GM23248 (cell line): ENCODE measurements around the gene ZSWIM6.

Experiments used
- EZH2 ChIP-seq: fragments of 200-600 bp; sonication (generic); IDR thresholded peaks from 2 replicates; pipeline ENCODE4 v1.6.1; 2018; ENCODE audit warnings: antibody characterized with exemption, mild to moderate bottlenecking; ENCODE audit not compliant: insufficient read depth, poor library complexity, severe bottlenecking
- EZH2phosphoT487 ChIP-seq: fragments of 200-600 bp; sonication (generic); IDR thresholded peaks from 2 replicates; pipeline ENCODE4 v1.6.1; 2018; ENCODE audit warnings: antibody characterized with exemption, moderate library complexity, mild to moderate bottlenecking, low read depth; ENCODE audit not compliant: insufficient read depth

DNA sequence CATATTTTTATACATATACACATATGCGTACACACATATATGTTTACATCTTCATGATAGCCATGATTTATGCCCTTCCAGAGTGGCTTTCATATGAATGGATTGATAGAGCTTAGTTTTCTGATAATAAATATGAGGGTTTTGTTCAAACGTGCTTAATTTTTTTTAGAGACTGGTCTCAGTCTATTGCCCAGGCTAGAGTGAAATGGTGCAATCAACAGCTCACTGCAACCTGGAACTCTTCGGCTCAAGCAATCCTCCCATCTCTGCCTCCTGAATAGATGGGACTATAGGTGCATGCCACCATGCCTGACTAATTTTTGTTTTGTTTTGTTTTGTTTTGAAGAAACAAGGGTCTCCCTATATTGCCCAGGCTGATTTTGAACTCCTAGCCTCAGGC, 48.6 kb upstream of the ZSWIM6 start:
- no peak for TF ChIP-seq EZH2
- no peak for TF ChIP-seq EZH2phosphoT487
